ENCODE results near the gene KIAA1217.
"Not testable (repeated sequence)": the region's sequence is repeated elsewhere in the genome, so short reads cannot be mapped to it uniquely, and the experiment has no call there.

Gene KIAA1217

GRCh38 chr10:24339387-24339786 is 130.4 kb downstream of the KIAA1217 start:
- DNase-seq (ENCODE audit: low read depth) = no peak

GRCh38 chr10:24340446-24340845 is 131.5 kb downstream of the KIAA1217 start:
- DNase-seq (ENCODE audit: low read depth) = no peak

- DNase-seq (ENCODE audit: low read depth) = no peak
These were observed 131.9 kb downstream of the KIAA1217 start for GRCh38 chr10:24340883-24341282.

GRCh38 chr10:24341371-24341770 is 132.4 kb downstream of the KIAA1217 start:
- no peak for DNase-seq (ENCODE audit: low read depth)

- no peak for DNase-seq (ENCODE audit: low read depth)
These were observed 133.0 kb downstream of the KIAA1217 start for GRCh38 chr10:24341897-24342296.

GRCh38 chr10:24343686-24344085 is 134.7 kb downstream of the KIAA1217 start:
- DNase-seq (ENCODE audit: low read depth) = no peak

GRCh38 chr10:24344279-24344678 is 135.3 kb downstream of the KIAA1217 start:
- no peak for DNase-seq (ENCODE audit: low read depth)

GRCh38 chr10:24344695-24345463 is 135.9 kb downstream of the KIAA1217 start:
- no peak for DNase-seq (ENCODE audit: low read depth)

- DNase-seq (ENCODE audit: low read depth) = no peak
These were observed 138.1 kb downstream of the KIAA1217 start for GRCh38 chr10:24346877-24347519.

GRCh38 chr10:24349379-24350001 is 140.6 kb downstream of the KIAA1217 start:
- no peak for DNase-seq (ENCODE audit: low read depth)

- DNase-seq (ENCODE audit: low read depth) = no peak
These were observed 141.4 kb downstream of the KIAA1217 start for GRCh38 chr10:24350070-24350921.

GRCh38 chr10:24350922-24351225 is 141.9 kb downstream of the KIAA1217 start:
- not testable (repeated sequence) for DNase-seq (ENCODE audit: low read depth)

GRCh38 chr10:24351961-24352360 is 143.0 kb downstream of the KIAA1217 start:
- no peak for DNase-seq (ENCODE audit: low read depth)

GRCh38 chr10:24352399-24352798 is 143.5 kb downstream of the KIAA1217 start:
- DNase-seq (ENCODE audit: low read depth) = no peak

GRCh38 chr10:24353319-24353718 is 144.4 kb downstream of the KIAA1217 start:
- DNase-seq (ENCODE audit: low read depth) = no peak

- DNase-seq (ENCODE audit: low read depth) = no peak
These were observed 146.2 kb downstream of the KIAA1217 start for GRCh38 chr10:24355056-24355688.

GRCh38 chr10:24357344-24358004 is 148.5 kb downstream of the KIAA1217 start:
- DNase-seq (ENCODE audit: low read depth) = no peak

GRCh38 chr10:24358022-24358421 is 149.1 kb downstream of the KIAA1217 start:
- DNase-seq (ENCODE audit: low read depth) = no peak

GRCh38 chr10:24360282-24361127 is 151.6 kb downstream of the KIAA1217 start:
- no peak for DNase-seq (ENCODE audit: low read depth)

GRCh38 chr10:24363070-24363469 is 154.1 kb downstream of the KIAA1217 start:
- no peak for DNase-seq (ENCODE audit: low read depth)

Measured in activated gamma-delta T cell treated with anti-CD3 and anti-CD28 coated beads, Interleukin-2, amount 50 U/mL, for 16 hours (primary cell).